ENCODE measurements around the gene GAK.

The GAK gene

DNA sequence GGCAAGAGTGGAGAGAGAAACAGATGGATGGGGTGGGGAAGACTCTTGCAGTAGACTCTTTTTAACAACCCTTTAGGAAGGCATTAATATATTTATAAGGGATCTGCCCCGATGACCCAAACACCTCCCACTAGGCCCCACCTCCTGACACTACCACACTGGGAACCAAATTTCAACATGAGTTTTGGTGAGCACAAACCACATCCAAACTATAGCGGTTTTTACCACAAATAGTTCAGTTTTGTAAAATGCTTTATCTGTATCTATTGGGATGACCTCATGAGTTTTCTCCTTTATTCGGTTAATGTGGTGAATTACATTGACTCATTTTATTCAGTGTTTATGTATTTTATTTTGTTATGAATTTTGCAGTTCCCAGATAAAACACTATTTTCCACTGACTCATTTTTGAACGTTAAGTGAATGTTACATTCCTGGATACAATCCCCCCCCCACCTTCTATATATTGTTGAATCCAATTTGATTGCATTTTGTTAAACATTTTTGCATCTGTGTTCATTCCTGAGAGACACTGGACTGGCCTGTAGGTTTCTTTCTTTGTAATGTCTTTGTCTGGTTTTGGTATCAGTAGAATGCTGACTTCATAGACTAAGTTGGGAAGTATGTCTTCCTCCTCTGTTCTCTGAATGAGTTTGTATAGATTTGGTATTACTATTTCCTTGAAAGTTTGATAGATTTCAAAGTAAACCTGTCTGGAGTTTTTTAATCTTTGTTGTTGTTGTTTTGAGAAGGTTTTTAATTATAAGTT lies 92.3 kb downstream of the GAK start:
- DNase-seq (ENCODE audit: low spot score), result no peak
- TF ChIP-seq, protein P1, sequence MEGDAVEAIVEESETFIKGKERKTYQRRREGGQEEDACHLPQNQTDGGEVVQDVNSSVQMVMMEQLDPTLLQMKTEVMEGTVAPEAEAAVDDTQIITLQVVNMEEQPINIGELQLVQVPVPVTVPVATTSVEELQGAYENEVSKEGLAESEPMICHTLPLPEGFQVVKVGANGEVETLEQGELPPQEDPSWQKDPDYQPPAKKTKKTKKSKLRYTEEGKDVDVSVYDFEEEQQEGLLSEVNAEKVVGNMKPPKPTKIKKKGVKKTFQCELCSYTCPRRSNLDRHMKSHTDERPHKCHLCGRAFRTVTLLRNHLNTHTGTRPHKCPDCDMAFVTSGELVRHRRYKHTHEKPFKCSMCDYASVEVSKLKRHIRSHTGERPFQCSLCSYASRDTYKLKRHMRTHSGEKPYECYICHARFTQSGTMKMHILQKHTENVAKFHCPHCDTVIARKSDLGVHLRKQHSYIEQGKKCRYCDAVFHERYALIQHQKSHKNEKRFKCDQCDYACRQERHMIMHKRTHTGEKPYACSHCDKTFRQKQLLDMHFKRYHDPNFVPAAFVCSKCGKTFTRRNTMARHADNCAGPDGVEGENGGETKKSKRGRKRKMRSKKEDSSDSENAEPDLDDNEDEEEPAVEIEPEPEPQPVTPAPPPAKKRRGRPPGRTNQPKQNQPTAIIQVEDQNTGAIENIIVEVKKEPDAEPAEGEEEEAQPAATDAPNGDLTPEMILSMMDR (IDR thresholded peaks at IDR 0.05; ENCODE audit: extremely low read depth, missing control alignments), result no peak

DNA sequence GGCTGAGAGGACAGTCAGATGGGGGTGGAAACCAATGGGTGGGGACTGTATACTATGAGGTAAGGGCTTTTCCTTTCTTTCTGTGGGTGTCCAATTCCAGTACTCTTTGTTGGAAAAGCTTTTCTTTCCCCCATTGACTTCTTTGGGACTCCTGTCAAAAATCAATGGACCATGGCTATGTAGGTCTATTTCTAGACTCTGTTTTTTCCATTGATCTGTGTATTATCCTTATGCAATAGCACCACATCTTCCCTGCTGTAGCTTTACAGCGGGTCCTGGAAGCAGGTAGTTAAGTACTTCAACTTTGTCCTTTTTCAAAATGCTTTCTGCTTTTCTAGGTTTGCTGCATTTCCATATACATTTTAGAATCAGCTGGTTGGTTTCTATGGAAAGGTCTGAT lies 94.3 kb downstream of the GAK start:
- no peak for DNase-seq (ENCODE audit: low spot score)
- TF ChIP-seq, protein P1 (IDR thresholded peaks at IDR 0.05; ENCODE audit: extremely low read depth, missing control alignments), result no peak

DNA sequence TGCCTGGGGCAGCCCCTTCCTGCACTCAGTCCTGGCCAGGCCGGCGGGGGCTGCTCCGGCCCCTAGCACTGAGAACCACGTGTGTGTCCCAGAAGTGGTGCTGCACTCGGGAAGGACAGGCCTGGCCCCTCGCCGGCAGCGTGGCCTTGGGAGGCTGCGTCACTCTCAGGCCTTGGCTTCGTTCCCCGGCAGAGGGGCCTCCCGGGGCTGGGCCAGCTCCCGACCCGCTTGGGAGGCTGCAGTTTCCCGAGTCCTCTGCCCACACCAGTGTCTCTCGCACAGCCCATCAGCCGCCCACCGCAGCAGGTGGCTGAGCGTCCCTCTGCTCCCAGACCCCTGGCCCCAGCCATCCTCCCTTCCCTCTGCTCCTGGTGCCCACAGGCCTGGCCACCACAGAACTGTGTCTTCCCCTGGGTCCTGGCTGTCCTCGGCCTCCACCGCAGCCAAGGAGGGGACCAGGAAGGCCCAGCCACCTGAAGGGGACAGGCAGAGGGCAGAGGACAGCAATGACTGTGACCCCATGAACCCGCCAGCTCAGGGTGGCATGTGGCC lies 95.3 kb downstream of the GAK start:
- DNase-seq (ENCODE audit: low spot score), result no peak
- TF ChIP-seq, protein P1 (IDR thresholded peaks at IDR 0.05; ENCODE audit: extremely low read depth, missing control alignments), result no peak

DNA sequence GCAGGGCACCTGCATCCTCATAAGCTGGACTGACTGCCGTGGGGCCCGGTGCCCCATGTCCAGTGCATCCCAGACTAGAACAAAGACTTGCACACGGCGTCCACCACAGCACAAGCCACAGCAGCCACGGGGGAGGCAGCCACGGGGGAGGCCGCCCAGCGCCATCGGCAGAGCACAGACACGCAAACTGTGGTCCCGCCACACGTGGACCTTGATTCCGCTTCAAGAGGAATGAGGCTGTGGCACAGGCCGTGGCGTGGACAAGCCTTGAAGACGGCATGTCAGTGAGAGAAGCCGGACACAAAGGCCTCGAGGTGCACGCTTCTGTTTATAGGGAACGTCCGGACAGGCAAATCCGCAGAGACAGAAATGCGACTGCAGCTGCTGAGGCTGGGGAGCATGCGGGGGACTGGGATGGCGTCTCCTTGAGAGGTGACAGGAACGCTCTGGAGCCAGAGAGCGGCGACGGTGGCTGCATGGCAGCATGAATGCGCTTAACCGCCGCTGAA lies 96.1 kb downstream of the GAK start:
- TF ChIP-seq, protein P1 (IDR thresholded peaks at IDR 0.05; ENCODE audit: extremely low read depth, missing control alignments), result no peak
- no peak for DNase-seq (ENCODE audit: low spot score)

DNA sequence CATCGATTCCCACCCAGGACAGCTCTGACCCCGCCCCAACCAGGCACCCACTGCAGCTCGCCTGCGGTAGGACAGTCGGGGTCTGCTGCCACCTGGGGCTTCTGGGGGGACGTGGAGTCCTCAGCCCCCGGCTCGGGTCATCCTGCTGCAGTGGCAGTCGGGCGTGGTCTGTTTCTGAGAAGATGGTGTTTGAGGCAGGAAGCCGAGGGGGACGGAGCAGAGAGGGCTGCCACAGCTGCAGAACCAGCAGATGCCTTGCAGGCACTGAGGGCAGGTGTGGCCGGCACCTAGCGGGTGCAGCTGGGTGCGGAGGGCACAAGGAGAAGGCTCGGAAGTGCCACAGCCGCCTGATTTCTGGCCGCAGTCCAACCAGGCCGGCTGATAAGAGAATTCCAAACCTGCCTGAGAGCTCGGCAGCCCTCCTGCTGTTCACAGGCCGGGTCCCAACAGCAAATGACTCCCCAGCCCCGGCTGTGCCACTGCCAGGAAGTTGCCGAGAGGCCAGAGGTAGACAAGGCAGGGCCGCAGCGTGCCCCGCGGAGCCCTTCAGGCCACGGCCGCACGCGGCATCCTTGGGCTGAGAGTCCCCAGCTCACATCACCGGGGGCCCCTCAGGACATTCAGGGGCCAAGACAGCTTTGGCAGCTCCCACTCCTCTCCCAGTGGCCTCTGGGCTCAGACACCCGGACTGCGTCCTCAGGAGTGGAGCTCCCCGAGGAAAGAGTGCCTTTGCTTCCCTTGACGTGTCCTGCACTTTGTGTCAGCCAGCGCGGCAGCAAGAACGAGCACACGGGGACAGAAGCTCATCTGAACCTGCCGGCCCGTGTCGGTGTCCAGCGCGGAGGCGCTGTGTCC lies 96.7 kb downstream of the GAK start:
- TF ChIP-seq, protein P1 (IDR thresholded peaks at IDR 0.05; ENCODE audit: extremely low read depth, missing control alignments), result no peak
- no peak for DNase-seq (ENCODE audit: low spot score)

DNA sequence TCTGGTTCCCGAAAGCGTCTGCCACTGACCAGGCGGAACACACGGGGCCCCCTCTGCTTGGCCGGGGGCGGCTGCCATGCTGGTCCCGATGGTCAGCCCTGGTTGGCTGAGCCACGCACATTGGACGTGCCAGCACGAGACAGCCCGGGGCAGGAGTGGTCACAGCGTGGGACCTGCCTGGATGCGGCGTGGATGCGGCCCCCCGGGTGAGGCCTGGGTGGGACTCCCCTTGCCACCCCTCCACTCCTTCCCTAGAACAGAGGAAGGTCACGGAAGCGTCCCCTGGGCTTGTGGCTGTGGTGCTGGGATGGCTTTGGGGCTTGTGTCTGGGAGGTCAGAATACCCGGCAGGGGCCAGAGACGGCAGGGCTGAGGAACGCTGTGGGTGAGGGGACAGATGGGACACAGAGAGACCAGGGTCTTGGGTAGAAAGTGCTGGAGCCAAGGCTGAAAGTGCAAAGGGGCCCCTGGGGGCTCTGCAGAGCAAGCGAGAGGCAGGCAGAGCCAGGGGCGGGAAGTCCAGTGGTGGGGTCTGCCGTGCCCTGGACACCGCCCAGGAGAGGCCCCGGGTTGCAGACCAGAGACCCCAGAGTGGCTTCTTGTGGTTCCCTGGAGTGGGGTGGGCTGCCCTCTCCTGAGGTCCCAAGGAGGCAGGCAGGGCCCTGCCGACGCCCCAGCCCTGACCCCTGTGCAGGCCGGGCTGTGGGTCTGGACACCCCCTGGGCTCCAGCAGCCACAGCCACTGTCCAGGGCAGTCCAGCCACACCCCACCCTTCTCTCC lies 97.6 kb downstream of the GAK start:
- DNase-seq (ENCODE audit: low spot score), result no peak
- TF ChIP-seq, protein P1 (IDR thresholded peaks at IDR 0.05; ENCODE audit: extremely low read depth, missing control alignments), result no peak
